Fibroblast of villous mesenchyme (primary cell): ENCODE data around the gene MTNR1A. TPM values are rescaled to one million over a fixed set of nuclear protein-coding genes. Genes with fewer than 3 reads are reported as not detected.

Experiments
- DNase-seq: peaks from one replicate; pipeline ENCODE4 v3.0.0-alpha.2; 2010; ENCODE audit warnings: low read depth
- H3K4me3 ChIP-seq: 2 replicates; pipeline ENCODE4 v1.5.1; 2011; ENCODE audit warnings: low read depth, mild to moderate bottlenecking, low read length
- CTCF ChIP-seq: IDR thresholded peaks from 2 replicates; pipeline ENCODE4 v1.5.1; 2012; ENCODE audit warnings: low read depth, mild to moderate bottlenecking, low read length; ENCODE audit not compliant: insufficient read depth
- total RNA-seq: library from RNA; depleted of rRNA; stranded (reverse); fragments of >200 nt; gene quantifications from 2 replicates; pipeline ENCODE4 v1.2.3, GENCODE V29; 2012

MTNR1A gene
- total RNA-seq, 1 donor = not detected

- peak overlapping the region; percentile 48 for H3K4me3 ChIP-seq
- no peak for TF ChIP-seq CTCF
- DNase-seq = no peak
These were observed 14.3 kb upstream of the MTNR1A start for GRCh38 chr4:186569533-186570192.

- no peak overlapping the region for H3K4me3 ChIP-seq
- TF ChIP-seq CTCF = no peak
- no peak for DNase-seq
These were observed 10.7 kb upstream of the MTNR1A start for GRCh38 chr4:186566068-186566467.

GRCh38 chr4:186563761-186564160 lies 8.4 kb upstream of the MTNR1A start:
- no peak overlapping the region for H3K4me3 ChIP-seq
- DNase-seq = no peak
- TF ChIP-seq CTCF = no peak

- DNase-seq = no peak
- TF ChIP-seq CTCF = no peak
- H3K4me3 ChIP-seq = no peak overlapping the region
These were observed 6.4 kb upstream of the MTNR1A start for GRCh38 chr4:186561748-186562147.

- TF ChIP-seq CTCF = no peak
- no peak for DNase-seq
These were observed 5.3 kb upstream of the MTNR1A start for GRCh38 chr4:186560647-186561046.

GRCh38 chr4:186557486-186557885 lies 2.1 kb upstream of the MTNR1A start:
- TF ChIP-seq CTCF = no peak
- DNase-seq = peak; percentile 44
- no peak overlapping the region for H3K4me3 ChIP-seq

More at GRCh38 chr4:186560647-186561046, 5.3 kb upstream of the MTNR1A start:
- no peak overlapping the region for H3K4me3 ChIP-seq

- DNase-seq = no peak
- H3K4me3 ChIP-seq = no peak overlapping the region
- TF ChIP-seq CTCF = no peak
These were observed 1.7 kb upstream of the MTNR1A start for GRCh38 chr4:186557061-186557460.
